Suprapubic skin (tissue), 4 donors: Measurements from ENCODE around the gene TRIAP1.

ENCODE experiments used
- CTCF ChIP-seq, 2 donors: fragments of 200-600 bp in 1 of 2; fragments of 450-650 bp in 1 of 2; sonication (generic) in 1 of 2; IDR thresholded peaks; one replicate each; pipeline ENCODE4 v1.5.1; 2016 to 2019; ENCODE audit warnings: antibody characterized with exemption in 2 of 2, mild to moderate bottlenecking in 1 of 2, moderate library complexity in 1 of 2
- EP300 ChIP-seq: sonication (generic); formaldehyde crosslinking; IDR thresholded peaks from one replicate; pipeline ENCODE4 v1.6.1; 2017; ENCODE audit warnings: antibody characterized with exemption
- POLR2A ChIP-seq, 2 donors: fragments of 450-650 bp; IDR thresholded peaks; one replicate each; pipeline ENCODE4 v1.6.1; 2017; ENCODE audit warnings: antibody characterized with exemption in 2 of 2, mild to moderate bottlenecking in 2 of 2, moderate library complexity in 2 of 2
- POLR2AphosphoS5 ChIP-seq, 3 donors: sonication (generic); formaldehyde crosslinking; IDR thresholded peaks; one replicate each; pipeline ENCODE4 v1.6.1; 2017; ENCODE audit warnings: antibody characterized with exemption in 3 of 3

DNA sequence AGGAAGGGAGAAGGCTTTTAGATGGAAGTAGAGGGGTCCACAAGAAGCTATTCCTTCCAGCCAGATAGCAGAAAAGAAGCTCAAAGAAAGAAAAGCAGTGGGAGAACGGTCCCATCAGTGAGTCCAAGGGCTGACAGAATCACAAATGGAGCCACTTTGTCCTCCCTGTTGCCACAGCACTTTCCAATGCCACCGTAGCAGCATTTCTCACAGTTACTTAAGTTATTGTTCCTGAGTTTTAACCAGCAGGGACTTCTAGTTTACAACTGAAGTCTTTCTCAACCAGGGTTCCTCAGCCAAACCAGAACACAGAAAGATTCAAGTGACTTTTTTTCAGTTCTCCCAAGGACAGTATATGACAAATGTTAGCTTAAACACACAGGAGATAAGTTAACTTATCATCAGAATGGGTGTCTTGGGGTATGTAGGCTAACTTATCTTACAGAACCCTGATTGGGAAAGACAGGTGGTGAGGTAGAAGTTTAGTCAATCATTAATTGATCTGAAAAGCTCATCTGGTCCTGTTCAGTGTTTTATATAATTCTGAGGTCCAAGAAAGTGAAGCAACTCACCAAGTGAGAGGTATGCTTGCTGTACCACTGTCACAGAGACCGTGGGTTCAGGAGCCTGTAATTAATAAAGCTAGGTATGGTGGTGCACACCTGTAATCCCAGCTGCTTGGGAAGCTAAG is 7.0 kb upstream of the TRIAP1 start:
- no peak for TF ChIP-seq POLR2AphosphoS5 (IDR thresholded peaks at IDR 0.05)
- no peak for TF ChIP-seq CTCF (IDR thresholded peaks at IDR 0.05)
- TF ChIP-seq POLR2A (IDR thresholded peaks at IDR 0.05), result no peak
- TF ChIP-seq EP300, result no peak
